Stimulated activated CD4-positive, alpha-beta T cell treated with anti-CD3 and anti-CD28 coated beads, Interleukin-15, amount 100 ng/mL, for 48 hours (primary cell): ENCODE data around the gene CR1L.
"Not testable (repeated sequence)": the region's sequence is repeated elsewhere in the genome, so short reads cannot be mapped to it uniquely, and the experiment has no call there.

Source experiments
- DNase-seq, 2 donors: peaks; one replicate each; pipeline ENCODE4 v3.0.0-alpha.2; 2020; ENCODE audit warnings: low read depth in 2 of 2

CR1L gene

GRCh38 chr1:207682872-207683434 lies 38.0 kb downstream of the CR1L start:
- DNase-seq, result not testable (repeated sequence)

DNA sequence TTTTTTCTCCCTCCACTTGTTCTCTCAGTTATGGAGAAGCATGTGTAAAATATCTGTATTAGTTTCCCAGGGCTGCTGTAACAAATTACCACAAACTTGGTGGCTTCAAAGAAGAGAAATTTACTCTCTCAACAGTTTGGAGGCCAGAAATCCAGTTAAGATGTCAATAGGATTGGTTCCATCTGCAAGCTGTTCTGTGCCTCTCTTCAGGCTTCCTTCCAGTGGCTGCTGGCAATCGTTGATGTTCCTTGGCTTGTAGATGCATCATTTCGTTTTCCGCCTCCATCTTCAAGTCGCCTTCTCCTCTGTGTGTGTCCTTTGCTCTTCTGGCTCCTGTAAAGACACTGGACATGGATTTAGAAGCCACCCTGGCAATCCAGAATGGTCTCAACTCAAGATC lies 45.6 kb downstream of the CR1L start:
- DNase-seq, result not testable (repeated sequence)

DNA sequence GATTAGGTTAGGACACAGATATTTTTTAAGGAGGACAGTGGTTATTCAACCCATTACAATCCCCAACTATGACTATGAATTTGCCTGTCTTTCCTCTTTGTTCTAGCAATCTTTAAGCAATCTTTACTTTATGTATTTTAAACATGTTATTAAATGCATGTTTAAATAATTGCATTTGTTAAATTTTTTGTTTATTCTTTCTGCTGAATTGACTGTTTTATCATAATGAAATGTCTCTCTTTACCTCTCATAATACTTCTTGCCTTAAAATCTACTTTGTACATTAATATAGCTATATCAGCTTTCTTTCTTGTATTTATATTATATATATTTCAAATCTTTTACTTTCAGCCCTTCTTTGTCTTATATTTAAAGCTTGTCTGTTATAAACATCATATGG lies 46.1 kb downstream of the CR1L start:
- DNase-seq, result no peak

DNA sequence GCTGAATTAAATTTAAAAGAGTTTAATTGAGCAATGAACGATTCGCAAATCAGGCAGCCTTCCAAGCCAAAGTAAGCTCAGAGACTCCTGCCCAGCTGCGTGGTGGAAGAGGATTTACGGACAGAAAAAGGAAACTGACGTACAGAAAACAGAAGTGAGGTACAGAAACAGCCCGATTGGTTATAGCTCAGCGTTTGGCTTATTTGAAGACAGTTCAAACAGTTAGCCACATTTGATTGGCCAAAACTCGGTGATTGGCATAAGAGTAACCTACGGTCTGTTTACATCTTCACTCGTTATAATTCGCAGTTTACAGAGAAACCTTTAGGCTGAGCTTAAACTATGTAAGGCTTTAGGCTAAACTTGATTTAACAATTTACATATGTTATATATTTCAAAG lies 46.9 kb downstream of the CR1L start:
- no peak for DNase-seq

GRCh38 chr1:207692291-207692690 lies 47.4 kb downstream of the CR1L start:
- DNase-seq, result not testable (repeated sequence)

DNA sequence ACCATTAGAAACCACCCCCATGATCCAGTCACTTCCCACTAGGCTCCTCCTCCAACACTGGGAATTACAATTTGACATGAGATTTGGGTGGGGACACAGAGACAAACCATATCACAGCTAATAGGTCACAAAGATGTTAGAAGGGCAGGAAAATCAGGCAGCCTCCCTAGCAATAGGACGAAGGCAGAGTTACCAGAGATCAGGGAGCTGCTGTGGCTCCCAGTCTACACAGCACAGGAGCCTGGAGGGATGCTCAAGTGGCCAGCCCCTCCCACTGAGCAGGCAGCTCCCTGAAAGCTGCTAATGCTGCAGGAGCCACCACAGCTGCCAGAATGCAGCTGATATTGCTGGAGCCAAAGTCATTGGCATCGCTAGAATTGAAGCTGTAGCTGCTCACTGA lies 51.0 kb downstream of the CR1L start:
- no peak for DNase-seq

GRCh38 chr1:207698822-207699483 lies 54.0 kb downstream of the CR1L start:
- peak; percentile 1 to 18 for DNase-seq

DNA sequence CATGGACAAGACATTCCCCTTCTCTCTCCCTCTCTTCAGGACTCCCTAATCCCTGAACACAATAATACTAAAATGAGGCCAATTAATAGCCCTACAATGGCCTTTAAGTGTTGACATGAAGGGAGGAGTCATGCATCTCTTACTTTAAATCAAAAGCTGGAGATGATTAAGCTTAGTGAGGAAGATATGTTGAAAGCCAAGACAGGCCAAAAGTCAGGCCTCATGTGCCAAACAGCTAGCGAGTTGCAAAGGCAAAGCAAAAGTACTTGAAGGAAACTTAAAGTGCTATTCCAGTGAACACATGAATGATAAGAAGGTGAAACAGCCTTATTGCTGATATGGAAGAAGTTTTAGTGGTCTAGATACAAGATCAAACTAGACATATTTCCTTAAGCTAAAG lies 57.4 kb downstream of the CR1L start:
- DNase-seq, result no peak

DNA sequence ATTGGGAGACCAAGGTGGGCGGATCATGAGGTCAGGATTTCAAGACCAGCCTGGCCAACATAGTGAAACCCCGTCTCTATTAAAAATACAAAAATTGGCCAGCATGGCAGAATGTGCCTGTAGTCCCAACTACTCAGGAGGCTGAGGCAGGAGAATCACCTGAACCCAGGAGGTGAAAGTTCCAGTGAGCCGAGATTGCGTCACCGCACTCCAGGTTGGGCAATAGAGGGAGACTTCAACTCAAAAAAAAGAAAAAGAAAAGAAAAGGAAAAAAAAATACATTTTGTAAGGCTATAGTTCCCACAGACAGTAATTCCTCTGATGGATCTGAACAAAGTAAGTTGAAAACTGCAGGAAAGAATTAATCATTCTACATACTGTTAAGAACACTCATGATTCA lies 58.8 kb downstream of the CR1L start:
- no peak for DNase-seq

DNA sequence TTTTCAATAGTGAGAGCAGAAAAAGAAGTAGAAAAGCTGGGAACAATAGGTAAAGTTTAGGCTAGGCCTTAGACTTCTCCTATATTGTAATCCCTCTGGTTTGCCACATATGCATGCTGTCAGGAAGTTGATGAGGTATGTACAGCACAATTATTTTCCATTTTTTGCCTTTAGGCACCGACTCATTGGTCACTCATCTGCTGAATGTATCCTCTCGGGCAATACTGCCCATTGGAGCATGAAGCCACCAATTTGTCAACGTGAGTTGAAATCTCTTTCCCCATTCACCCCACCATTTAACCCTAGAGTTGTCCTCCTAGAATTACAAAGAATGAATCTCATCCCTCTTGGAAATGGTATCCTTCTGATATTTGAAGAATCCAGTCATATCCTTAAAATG lies 63.1 kb downstream of the CR1L start:
- DNase-seq, result not testable (repeated sequence)

GRCh38 chr1:207711285-207711684 lies 66.4 kb downstream of the CR1L start:
- no peak for DNase-seq

- not testable (repeated sequence) for DNase-seq
Measured at GRCh38 chr1:207712701-207713100, 67.8 kb downstream of the CR1L start.

- DNase-seq, result no peak
Measured at GRCh38 chr1:207713529-207713928, 68.6 kb downstream of the CR1L start.

DNA sequence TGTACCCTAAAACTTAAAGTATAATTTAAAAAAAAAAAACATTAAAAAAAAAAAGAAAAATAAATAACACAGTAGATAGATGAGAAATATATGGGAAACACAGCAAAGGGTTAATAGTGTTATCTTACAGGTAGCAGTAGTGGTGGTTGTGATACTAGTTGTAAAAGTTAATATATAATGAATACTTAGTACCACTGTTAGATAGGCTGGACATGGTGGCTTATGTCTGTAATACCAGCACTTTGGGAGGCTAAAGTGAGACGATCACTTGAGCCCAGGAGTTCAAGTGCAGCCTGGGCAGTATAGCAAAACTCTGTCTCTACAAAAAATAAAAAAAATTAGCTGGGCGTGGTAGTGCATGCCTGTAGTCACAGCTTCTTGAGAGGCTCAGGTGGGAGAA lies 74.3 kb downstream of the CR1L start:
- no peak for DNase-seq

- not testable (repeated sequence) for DNase-seq
Measured at GRCh38 chr1:207728200-207728858, 83.4 kb downstream of the CR1L start.

- not testable (repeated sequence) for DNase-seq
Measured at GRCh38 chr1:207737503-207738157, 92.7 kb downstream of the CR1L start.

DNA sequence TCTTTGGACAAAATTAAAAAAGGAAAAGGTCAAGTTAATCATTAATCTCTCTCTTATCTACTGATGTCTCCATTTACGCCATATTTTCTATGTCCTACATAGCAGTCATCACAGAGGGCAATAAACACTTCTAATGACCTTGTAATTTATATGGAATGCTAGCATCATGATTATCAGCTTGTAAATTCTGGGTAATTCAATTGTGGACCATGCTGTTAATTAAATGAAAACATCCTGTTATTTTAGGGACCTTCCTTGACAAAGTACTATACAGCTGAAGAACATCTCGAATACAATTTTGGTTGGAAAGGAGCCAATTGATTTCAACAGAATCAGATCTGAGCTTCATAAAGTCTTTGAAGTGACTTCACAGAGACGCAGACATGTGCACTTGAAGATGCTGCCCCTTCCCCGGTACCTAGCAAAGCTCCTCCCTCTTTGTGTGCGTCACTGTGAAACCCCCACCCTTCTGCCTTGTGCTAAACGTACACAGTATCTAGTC lies 93.3 kb downstream of the CR1L start:
- not testable (repeated sequence) for DNase-seq

DNA sequence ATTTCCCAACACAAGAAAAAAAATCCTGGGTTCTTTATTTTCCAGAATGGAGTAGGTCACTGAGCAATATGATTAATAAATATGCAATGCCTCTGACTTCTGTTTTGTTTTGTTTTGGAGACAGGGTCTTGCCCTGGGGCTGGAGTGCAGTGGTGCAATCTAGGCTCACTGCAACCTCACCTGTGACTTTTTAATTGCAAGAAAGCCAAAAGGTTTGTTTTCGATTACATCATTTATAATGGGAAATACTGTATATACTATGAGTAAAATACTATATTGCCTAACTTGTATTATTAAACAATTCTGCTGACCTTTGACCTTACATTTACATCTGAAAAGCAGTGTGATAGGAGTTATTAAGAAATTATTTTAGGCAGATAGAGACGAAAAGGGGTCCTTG lies 95.3 kb downstream of the CR1L start:
- no peak for DNase-seq

- no peak for DNase-seq
Measured at GRCh38 chr1:207742850-207743555, 98.1 kb downstream of the CR1L start.

- no peak for DNase-seq
Measured at GRCh38 chr1:207744000-207744534, 99.1 kb downstream of the CR1L start.

DNA sequence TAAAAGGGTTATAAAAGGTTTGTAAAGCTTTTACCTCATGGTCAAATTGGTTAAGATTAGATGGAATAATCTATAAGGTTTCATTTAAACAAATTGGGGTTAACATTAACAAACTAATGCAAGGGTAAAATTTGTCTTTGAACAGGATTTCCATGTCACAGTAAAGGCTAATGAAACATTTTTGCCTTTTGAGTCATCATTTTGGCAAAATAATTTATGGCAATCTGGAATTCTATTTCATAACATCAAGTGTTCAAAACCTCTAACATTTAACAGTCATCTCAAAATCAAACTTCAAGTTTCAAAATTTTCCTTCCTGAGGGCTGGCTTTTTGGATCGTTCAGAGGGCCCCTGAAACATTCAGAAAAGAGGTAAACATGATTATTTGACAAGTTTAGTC lies 100.4 kb downstream of the CR1L start:
- DNase-seq, result no peak
